Stimulated activated effector memory CD8-positive, alpha-beta T cell treated with anti-CD3 and anti-CD28 coated beads, Interleukin-12 subunit alpha, Interleukin-12 subunit beta, amount 100 ng/mL, for 72 hours (primary cell): Measurements from ENCODE around the gene OR2AJ1.

Source experiments
- ATAC-seq: fragments of 150-1000 bp; cut with Tn5 transposase; 2 replicates; pipeline ENCODE4 v1.10.0; 2021
- DNase-seq, 2 donors: peaks; one replicate each; pipeline ENCODE4 v3.0.0; 2021 to 2022; ENCODE audit warnings: low spot score in 2 of 2
- H3K27ac Mint-ChIP-seq: one replicate; pipeline ENCODE4 v1.8.0; 2022; ENCODE audit warnings: mild to moderate bottlenecking, mixed read lengths
- H3K36me3 Mint-ChIP-seq: one replicate; pipeline ENCODE4 v1.8.0; 2022; ENCODE audit warnings: mild to moderate bottlenecking, mixed read lengths
- H3K4me1 Mint-ChIP-seq: one replicate; pipeline ENCODE4 v1.8.0; 2022; ENCODE audit warnings: mixed read lengths
- H3K4me3 Mint-ChIP-seq: one replicate; pipeline ENCODE4 v1.8.0; 2022; ENCODE audit warnings: mild to moderate bottlenecking, mixed read lengths
- H3K9me3 Mint-ChIP-seq: one replicate; pipeline ENCODE4 v1.8.0; 2022; ENCODE audit warnings: mixed read lengths

Gene OR2AJ1

GRCh38 chr1:247924868-247925267 lies at the start of gene OR2AJ1:
Gene OR2AJ1, plus strand, starts transcription at chr1:247924889. Its CDS starts 8,880 bp downstream, at chr1:247933769.
- Mint-ChIP-seq H3K9me3 (no peaks in the 10 kb centered on the region), H3K4me1 (no peaks in the 10 kb centered on the region), H3K27ac (no peak within 1 kb of the TSS), H3K4me3 (no peak within 1 kb of the TSS), H3K36me3 (no peaks in the 10 kb centered on the region)
- ATAC-seq (no peak), DNase-seq (no peak)

- H3K4me1 Mint-ChIP-seq: no peaks in the 10 kb centered on the region
- H3K36me3 Mint-ChIP-seq: no peaks in the 10 kb centered on the region
- ATAC-seq: no peak
- DNase-seq: no peak
- H3K4me3 Mint-ChIP-seq: no peak overlapping the region
- H3K9me3 Mint-ChIP-seq: peaks cover 4% of the 10 kb centered on the region
- H3K27ac Mint-ChIP-seq: no peak overlapping the region
Measured at GRCh38 chr1:247883346-247883745, 41.3 kb upstream of the OR2AJ1 start.

GRCh38 chr1:247884797-247885413 lies 39.8 kb upstream of the OR2AJ1 start:
- Mint-ChIP-seq H3K36me3 (no peaks in the 10 kb centered on the region), H3K4me1 (no peaks in the 10 kb centered on the region), H3K4me3 (no peak overlapping the region), H3K27ac (no peak overlapping the region), H3K9me3 (no peaks in the 10 kb centered on the region)
- no peak for DNase-seq
- no peak for ATAC-seq

- ATAC-seq (no peak), DNase-seq (no peak)
- H3K4me3 Mint-ChIP-seq: no peak within 1 kb of the TSS
- H3K9me3 Mint-ChIP-seq: peaks cover 4% of the 10 kb centered on the region
- no peaks in the 10 kb centered on the region for H3K36me3 Mint-ChIP-seq
- H3K27ac Mint-ChIP-seq: no peak within 1 kb of the TSS
- no peaks in the 10 kb centered on the region for H3K4me1 Mint-ChIP-seq
Measured at GRCh38 chr1:247895163-247895637, 29.5 kb upstream of the OR2AJ1 start, which contains the start of gene OR2W3. Gene OR2W3, plus strand, starts transcription at chr1:247895587. Its CDS starts 0 bp downstream, at chr1:247895587.

GRCh38 chr1:247895976-247896375 lies 28.7 kb upstream of the OR2AJ1 start:
- Mint-ChIP-seq H3K36me3 (no peaks in the 10 kb centered on the region), H3K4me1 (no peaks in the 10 kb centered on the region), H3K4me3 (no peak overlapping the region), H3K27ac (no peak overlapping the region), H3K9me3 (peaks cover 4% of the 10 kb centered on the region)
- DNase-seq (no peak), ATAC-seq (no peak)

- ATAC-seq (no peak), DNase-seq (no peak)
- Mint-ChIP-seq H3K9me3 (peaks cover 6% of the 10 kb centered on the region), H3K36me3 (no peaks in the 10 kb centered on the region), H3K4me3 (no peak overlapping the region), H3K4me1 (peaks cover 33% of the 10 kb centered on the region), H3K27ac (no peak overlapping the region)
Measured at GRCh38 chr1:247904122-247904521, 20.6 kb upstream of the OR2AJ1 start.

- Mint-ChIP-seq H3K4me1 (peaks cover 33% of the 10 kb centered on the region), H3K9me3 (peaks cover 6% of the 10 kb centered on the region), H3K36me3 (no peaks in the 10 kb centered on the region), H3K4me3 (no peak overlapping the region), H3K27ac (no peak overlapping the region)
- DNase-seq: no peak
- ATAC-seq: no peak
Measured at GRCh38 chr1:247905181-247905580, 19.5 kb upstream of the OR2AJ1 start.

- Mint-ChIP-seq H3K4me3 (peak overlapping the region; percentile 75), H3K4me1 (peaks cover 33% of the 10 kb centered on the region), H3K9me3 (peaks cover 6% of the 10 kb centered on the region), H3K27ac (peak overlapping the region; percentile 93), H3K36me3 (no peaks in the 10 kb centered on the region)
- no peak for ATAC-seq
- peak in 1 of 2 donors; percentile 49 for DNase-seq
Measured at GRCh38 chr1:247905910-247906503, 18.7 kb upstream of the OR2AJ1 start.

- H3K4me1 Mint-ChIP-seq: peaks cover 33% of the 10 kb centered on the region
- no peaks in the 10 kb centered on the region for H3K36me3 Mint-ChIP-seq
- peak overlapping the region; percentile 93 for H3K27ac Mint-ChIP-seq
- DNase-seq (no peak), ATAC-seq (peak; percentile 83)
- H3K9me3 Mint-ChIP-seq: peaks cover 6% of the 10 kb centered on the region
- peak overlapping the region; percentile 75 for H3K4me3 Mint-ChIP-seq
Measured at GRCh38 chr1:247906504-247907047, 18.1 kb upstream of the OR2AJ1 start.

GRCh38 chr1:247908766-247909165 lies 15.9 kb upstream of the OR2AJ1 start:
- Mint-ChIP-seq H3K36me3 (no peaks in the 10 kb centered on the region), H3K9me3 (peaks cover 6% of the 10 kb centered on the region), H3K4me3 (no peak overlapping the region), H3K27ac (no peak overlapping the region), H3K4me1 (peaks cover 33% of the 10 kb centered on the region)
- DNase-seq (no peak), ATAC-seq (no peak)

GRCh38 chr1:247913786-247914185 lies 10.9 kb upstream of the OR2AJ1 start:
- DNase-seq (no peak), ATAC-seq (no peak)
- H3K27ac Mint-ChIP-seq: no peak overlapping the region
- no peaks in the 10 kb centered on the region for H3K36me3 Mint-ChIP-seq
- H3K9me3 Mint-ChIP-seq: no peaks in the 10 kb centered on the region
- H3K4me3 Mint-ChIP-seq: no peak overlapping the region
- no peaks in the 10 kb centered on the region for H3K4me1 Mint-ChIP-seq

GRCh38 chr1:247914941-247915662 lies 9.6 kb upstream of the OR2AJ1 start:
- Mint-ChIP-seq H3K9me3 (no peaks in the 10 kb centered on the region), H3K36me3 (no peaks in the 10 kb centered on the region), H3K4me3 (no peak overlapping the region), H3K4me1 (no peaks in the 10 kb centered on the region), H3K27ac (no peak overlapping the region)
- DNase-seq (no peak), ATAC-seq (no peak)

- H3K9me3 Mint-ChIP-seq: no peaks in the 10 kb centered on the region
- ATAC-seq (no peak), DNase-seq (no peak)
- no peak within 1 kb of the TSS for H3K4me3 Mint-ChIP-seq
- H3K4me1 Mint-ChIP-seq: no peaks in the 10 kb centered on the region
- no peaks in the 10 kb centered on the region for H3K36me3 Mint-ChIP-seq
- no peak within 1 kb of the TSS for H3K27ac Mint-ChIP-seq
Measured at GRCh38 chr1:247919952-247920351, 4.7 kb upstream of the OR2AJ1 start, which contains the start of gene OR2T8. Gene OR2T8, plus strand, starts transcription at chr1:247920252. Its CDS starts 766 bp downstream, at chr1:247921018.

- no peaks in the 10 kb centered on the region for H3K4me1 Mint-ChIP-seq
- H3K9me3 Mint-ChIP-seq: no peaks in the 10 kb centered on the region
Measured at GRCh38 chr1:247923941-247924340, 748 bp upstream of the OR2AJ1 start.

GRCh38 chr1:247933989-247934388 lies 9.3 kb downstream of the OR2AJ1 start:
- DNase-seq (no peak), ATAC-seq (no peak)
- H3K36me3 Mint-ChIP-seq: no peaks in the 10 kb centered on the region
- peaks cover 4% of the 10 kb centered on the region for H3K4me1 Mint-ChIP-seq
- no peak overlapping the region for H3K4me3 Mint-ChIP-seq
- peaks cover 6% of the 10 kb centered on the region for H3K9me3 Mint-ChIP-seq
- no peak overlapping the region for H3K27ac Mint-ChIP-seq

More at GRCh38 chr1:247923941-247924340, 748 bp upstream of the OR2AJ1 start:
- no peak overlapping the region for H3K27ac Mint-ChIP-seq
- ATAC-seq (no peak), DNase-seq (no peak)
- no peak overlapping the region for H3K4me3 Mint-ChIP-seq
- no peaks in the 10 kb centered on the region for H3K36me3 Mint-ChIP-seq
